Measurements from ENCODE around the gene RIOK2.

DNA sequence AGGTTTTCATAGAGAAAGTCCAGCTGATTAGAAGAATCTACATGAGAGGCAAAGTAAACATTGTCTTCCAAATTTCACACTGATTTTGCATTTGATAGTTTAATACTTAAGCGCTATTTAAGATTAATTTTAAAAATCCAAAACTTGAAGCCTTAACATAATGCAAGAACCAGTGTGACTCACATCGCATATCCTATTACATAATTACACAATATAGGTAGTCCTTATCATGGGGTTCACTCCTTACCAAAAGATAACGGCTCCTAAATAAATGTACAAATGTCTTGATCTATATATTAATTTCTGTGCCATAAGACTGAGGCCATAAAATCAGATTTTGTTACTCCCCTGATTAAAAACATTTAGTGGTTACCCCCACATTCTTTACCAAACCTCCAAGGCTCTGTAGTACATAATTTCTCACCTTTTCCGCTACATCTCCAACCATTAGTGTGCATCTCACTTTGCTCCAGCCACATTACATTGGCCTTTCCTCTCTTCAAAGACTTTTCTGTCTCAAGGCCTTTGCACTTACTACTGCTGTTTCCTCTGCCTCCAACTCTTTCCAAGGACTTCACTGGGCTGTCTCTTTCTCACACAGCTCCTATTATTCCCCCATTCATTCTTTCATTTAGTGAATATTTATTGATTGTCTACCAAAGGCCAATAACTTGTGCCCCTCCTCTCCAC is 1.0 kb downstream of the RIOK2 start:
- no peak for TF ChIP-seq POLR2AphosphoS5 (IDR thresholded peaks at IDR 0.05; ENCODE audit: low read depth, low read length)
- TF ChIP-seq, protein P1, sequence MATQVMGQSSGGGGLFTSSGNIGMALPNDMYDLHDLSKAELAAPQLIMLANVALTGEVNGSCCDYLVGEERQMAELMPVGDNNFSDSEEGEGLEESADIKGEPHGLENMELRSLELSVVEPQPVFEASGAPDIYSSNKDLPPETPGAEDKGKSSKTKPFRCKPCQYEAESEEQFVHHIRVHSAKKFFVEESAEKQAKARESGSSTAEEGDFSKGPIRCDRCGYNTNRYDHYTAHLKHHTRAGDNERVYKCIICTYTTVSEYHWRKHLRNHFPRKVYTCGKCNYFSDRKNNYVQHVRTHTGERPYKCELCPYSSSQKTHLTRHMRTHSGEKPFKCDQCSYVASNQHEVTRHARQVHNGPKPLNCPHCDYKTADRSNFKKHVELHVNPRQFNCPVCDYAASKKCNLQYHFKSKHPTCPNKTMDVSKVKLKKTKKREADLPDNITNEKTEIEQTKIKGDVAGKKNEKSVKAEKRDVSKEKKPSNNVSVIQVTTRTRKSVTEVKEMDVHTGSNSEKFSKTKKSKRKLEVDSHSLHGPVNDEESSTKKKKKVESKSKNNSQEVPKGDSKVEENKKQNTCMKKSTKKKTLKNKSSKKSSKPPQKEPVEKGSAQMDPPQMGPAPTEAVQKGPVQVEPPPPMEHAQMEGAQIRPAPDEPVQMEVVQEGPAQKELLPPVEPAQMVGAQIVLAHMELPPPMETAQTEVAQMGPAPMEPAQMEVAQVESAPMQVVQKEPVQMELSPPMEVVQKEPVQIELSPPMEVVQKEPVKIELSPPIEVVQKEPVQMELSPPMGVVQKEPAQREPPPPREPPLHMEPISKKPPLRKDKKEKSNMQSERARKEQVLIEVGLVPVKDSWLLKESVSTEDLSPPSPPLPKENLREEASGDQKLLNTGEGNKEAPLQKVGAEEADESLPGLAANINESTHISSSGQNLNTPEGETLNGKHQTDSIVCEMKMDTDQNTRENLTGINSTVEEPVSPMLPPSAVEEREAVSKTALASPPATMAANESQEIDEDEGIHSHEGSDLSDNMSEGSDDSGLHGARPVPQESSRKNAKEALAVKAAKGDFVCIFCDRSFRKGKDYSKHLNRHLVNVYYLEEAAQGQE (IDR thresholded peaks at IDR 0.05; ENCODE audit: insufficient read depth in 1 of 2, low read depth in 2 of 2, low read length in 2 of 2), result no peak
- no peak for TF ChIP-seq FOXP2 (optimal IDR thresholded peaks at IDR 0.05; ENCODE audit: borderline replicate concordance, extremely low read depth, extremely low read length, insufficient read depth)
- no peak for TF ChIP-seq TAF1 (IDR thresholded peaks at IDR 0.05; ENCODE audit: borderline replicate concordance, insufficient read depth, low read length)

Data from PFSK-1 (cell line).